Measurements from ENCODE around the gene CRHR2. TPM values are rescaled to one million over a fixed set of nuclear protein-coding genes. Genes with fewer than 3 reads are reported as not detected.

Gene CRHR2
- total and polyA plus RNA-seq, 2 of the 13 experiments (the other 11 are each of a cell fraction or from before 2014, with no cell fraction given), result not detected

- no peak for ATAC-seq
Observed at GRCh38 chr7:30652698-30653641, 29.3 kb downstream of the CRHR2 start.

More at GRCh38 chr7:30652698-30653641, 29.3 kb downstream of the CRHR2 start:
- H3K27ac ChIP-seq (ENCODE audit: extremely low read length, insufficient read depth, low read length), result no peak overlapping the region
- no peaks in the 10 kb centered on the region for H3K79me2 ChIP-seq (ENCODE audit: insufficient read depth, low read length)
- POLR2A ChIA-PET, result no interaction called here
- H4K20me1 ChIP-seq (ENCODE audit: insufficient read depth, low read length), result no peaks in the 10 kb centered on the region
- no peak overlapping the region for H2AFZ ChIP-seq (ENCODE audit: low read length)
- H3K4me1 ChIP-seq (ENCODE audit: insufficient read depth, low read length), result peaks cover 11% of the 10 kb centered on the region
- peaks cover 1 to 2% of the 10 kb centered on the region in 2 experiments; a peak in 1 of 5 replicates for H3K27me3 ChIP-seq (ENCODE audit: control insufficient read depth in 1 of 2, insufficient read depth in 2 of 2, low read length in 2 of 2)
- H3K36me3 ChIP-seq (replicated peaks in 1 of 2; ENCODE audit: control insufficient read depth in 1 of 2, insufficient read depth in 2 of 2, low read length in 2 of 2), result no peaks in the 10 kb centered on the region
- no peaks in the 10 kb centered on the region for H3K9me3 ChIP-seq (ENCODE audit: low read length)
- H3K4me3 ChIP-seq (replicated peaks in 1 of 3; ENCODE audit: insufficient read depth in 1 of 3, low read depth in 2 of 3, low read length in 3 of 3), result no peak overlapping the region
- DNase-seq (ENCODE audit: low spot score) (no peak), FAIRE-seq (no peak)
- intact Hi-C loops (cut with micrococcal nuclease; ENCODE audit: unreplicated experiment), result no loop called here
- no TSS peak for BruUV-seq (replicated peaks)
- in situ Hi-C loops (cut with HindIII; ENCODE audit: extremely low pct_ligation_motif_present, low pct_unique_long_range_greater_than_20kb), result no loop called here
- WGBS (ENCODE audit: low lambda C conversion rate), result 34% methylated on average over 11 of the region's 19 CpGs
- no peak for TF ChIP-seq PAXIP1 (CRISPR knock-in tag; conservative IDR thresholded peaks at IDR 0.05)
- TF ChIP-seq, protein P1, sequence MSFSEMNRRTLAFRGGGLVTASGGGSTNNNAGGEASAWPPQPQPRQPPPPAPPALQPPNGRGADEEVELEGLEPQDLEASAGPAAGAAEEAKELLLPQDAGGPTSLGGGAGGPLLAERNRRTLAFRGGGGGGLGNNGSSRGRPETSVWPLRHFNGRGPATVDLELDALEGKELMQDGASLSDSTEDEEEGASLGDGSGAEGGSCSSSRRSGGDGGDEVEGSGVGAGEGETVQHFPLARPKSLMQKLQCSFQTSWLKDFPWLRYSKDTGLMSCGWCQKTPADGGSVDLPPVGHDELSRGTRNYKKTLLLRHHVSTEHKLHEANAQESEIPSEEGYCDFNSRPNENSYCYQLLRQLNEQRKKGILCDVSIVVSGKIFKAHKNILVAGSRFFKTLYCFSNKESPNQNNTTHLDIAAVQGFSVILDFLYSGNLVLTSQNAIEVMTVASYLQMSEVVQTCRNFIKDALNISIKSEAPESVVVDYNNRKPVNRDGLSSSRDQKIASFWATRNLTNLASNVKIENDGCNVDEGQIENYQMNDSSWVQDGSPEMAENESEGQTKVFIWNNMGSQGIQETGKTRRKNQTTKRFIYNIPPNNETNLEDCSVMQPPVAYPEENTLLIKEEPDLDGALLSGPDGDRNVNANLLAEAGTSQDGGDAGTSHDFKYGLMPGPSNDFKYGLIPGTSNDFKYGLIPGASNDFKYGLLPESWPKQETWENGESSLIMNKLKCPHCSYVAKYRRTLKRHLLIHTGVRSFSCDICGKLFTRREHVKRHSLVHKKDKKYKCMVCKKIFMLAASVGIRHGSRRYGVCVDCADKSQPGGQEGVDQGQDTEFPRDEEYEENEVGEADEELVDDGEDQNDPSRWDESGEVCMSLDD (CRISPR knock-in tag; IDR thresholded peaks at IDR 0.05; ENCODE audit: borderline replicate concordance), result no peak
- no peak for TF ChIP-seq ZBTB7B (CRISPR knock-in tag; IDR thresholded peaks at IDR 0.05)
- no peak for TF ChIP-seq FOXP4 (CRISPR knock-in tag; IDR thresholded peaks at IDR 0.05)
- TF ChIP-seq SP4 (CRISPR knock-in tag; IDR thresholded peaks at IDR 0.05), result no peak
- TF ChIP-seq ZNF766 (CRISPR knock-in tag; IDR thresholded peaks at IDR 0.05; ENCODE audit: borderline replicate concordance), result no peak
- TF ChIP-seq NKX3-1 (CRISPR knock-in tag; IDR thresholded peaks at IDR 0.05), result no peak
- no peak for TF ChIP-seq IKZF4 (CRISPR knock-in tag; IDR thresholded peaks at IDR 0.05; ENCODE audit: borderline replicate concordance, low read depth, not compliant biosample characterization)
- TF ChIP-seq RBFOX2 (IDR thresholded peaks at IDR 0.05; ENCODE audit: low read depth, low read length), result no peak
- TF ChIP-seq ZNF644 (CRISPR knock-in tag; IDR thresholded peaks at IDR 0.05; ENCODE audit: low read depth), result no peak
- TF ChIP-seq GABPA (IDR thresholded peaks at IDR 0.05; ENCODE audit: low read depth, low read length), result no peak
- no peak for TF ChIP-seq GABPA (CRISPR knock-in tag; IDR thresholded peaks at IDR 0.05; ENCODE audit: low read depth)
- TF ChIP-seq ZNF780A (CRISPR knock-in tag; IDR thresholded peaks at IDR 0.05), result no peak
- no peak for TF ChIP-seq MNT (IDR thresholded peaks at IDR 0.05)
- H3K9ac ChIP-seq (ENCODE audit: insufficient read depth, low read depth, low read length), result no peak overlapping the region
- H3K4me2 ChIP-seq (ENCODE audit: low read depth, low read length), result no peak overlapping the region
- CTCF ChIA-PET (ENCODE audit: low intra/inter-chr PET ratio, low total read pairs), result no interaction called here
